SK-N-SH (cell line): ENCODE results near the gene OBSL1.

ENCODE experiments used
- CTCF ChIP-seq: fragments of 200-600 bp; sonication (generic); IDR thresholded peaks from 2 replicates; pipeline ENCODE4 v1.6.1; 2017; ENCODE audit warnings: antibody characterized with exemption, mild to moderate bottlenecking, moderate library complexity
- MAX ChIP-seq: IDR thresholded peaks from 2 replicates; pipeline ENCODE4 v1.4.0; 2012; ENCODE audit warnings: low read depth
- POLR2AphosphoS5 ChIP-seq: IDR thresholded peaks from 2 replicates; pipeline ENCODE4 v1.6.1; 2012; ENCODE audit warnings: low read depth, low read length
- RCOR1 ChIP-seq: fragments of 150-350 bp; IDR thresholded peaks from 2 replicates; pipeline ENCODE4 v1.6.1; 2017; ENCODE audit warnings: antibody characterized with exemption, low read length
- TAF1 ChIP-seq: IDR thresholded peaks from 2 replicates; pipeline ENCODE4 v1.6.1; 2012; ENCODE audit warnings: low read depth, mild to moderate bottlenecking, low read length, moderate library complexity, borderline replicate concordance

GRCh38 chr2:219531639-219532377 is 39.5 kb downstream of the OBSL1 start:
- TF ChIP-seq TAF1 (no peak), CTCF (no peak), POLR2AphosphoS5 (no peak), MAX (no peak), RCOR1 (no peak)
